HepG2 (cell line): ENCODE data around the gene TESK1. TPM values are rescaled to one million over a fixed set of nuclear protein-coding genes. Genes with fewer than 3 reads are reported as not detected.
A peak's percentile ranks its signal among the peaks of the same experiment; 100 is the strongest.

Experiments
- ARNT2 ChIP-seq: sonication (generic); formaldehyde crosslinking; IDR thresholded peaks from 2 replicates; pipeline ENCODE4 v1.8.0; 2022; ENCODE audit warnings: mild to moderate bottlenecking, low read depth, missing genetic modification reagents, moderate library complexity
- MED1 ChIP-seq: sonication (generic); formaldehyde crosslinking; IDR thresholded peaks from 2 replicates; pipeline ENCODE4 v1.4.0; 2020; ENCODE audit warnings: missing genetic modification reagents
- SIX1 ChIP-seq: sonication (generic); formaldehyde crosslinking; IDR thresholded peaks from 2 replicates; pipeline ENCODE4 v1.4.0; 2020; ENCODE audit warnings: missing genetic modification reagents, borderline replicate concordance
- THAP11 ChIP-seq: IDR thresholded peaks from 2 replicates; pipeline ENCODE4 v1.6.1; 2016; ENCODE audit warnings: missing biosample characterization, missing genetic modification reagents
- ZNF282 ChIP-seq: fragments of 450-650 bp; IDR thresholded peaks from 2 replicates; pipeline ENCODE4 v1.6.1; 2018; ENCODE audit not compliant: partially characterized antibody
- ZNF891 ChIP-seq: sonication (generic); formaldehyde crosslinking; IDR thresholded peaks from 2 replicates; pipeline ENCODE4 v1.5.0; 2020; ENCODE audit warnings: mild to moderate bottlenecking, missing genetic modification reagents
- polyA plus RNA-seq, 8 experiments: library from polyadenylated mRNA; depleted of rRNA in 3 of 8; stranded (reverse) in 7 of 8; unstranded in 1 of 8; fragments of >200 nt; fragmentation: Illumina TruSeq in 4 of 8; extraction: Trizol in 4 of 8; gene quantifications; 2 replicates each; pipeline versions ENCODE4 v1.2.1 to v1.2.3, GENCODE V29; 2011 to 2016; ENCODE audit warnings: low read depth in 4 of 8, missing spikeins in 1 of 8, mixed read lengths in 1 of 8; ENCODE audit not compliant: insufficient read depth in 1 of 8
- total RNA-seq, 5 experiments: library from RNA; depleted of rRNA; stranded (reverse); fragments of >200 nt; fragmentation: Illumina TruSeq; extraction: Trizol; gene quantifications; 2 replicates each; pipeline ENCODE4 v1.2.3, GENCODE V29; 2016; ENCODE audit warnings: low read depth in 1 of 5
- TF ChIP-seq, protein P1 (sequence below): fragments of 450-650 bp; IDR thresholded peaks from 2 replicates; pipeline ENCODE4 v1.6.1; 2017
- TF ChIP-seq, protein P2 (sequence below): sonication (generic); formaldehyde crosslinking; IDR thresholded peaks from 2 replicates; pipeline ENCODE4 v1.4.0; 2020; ENCODE audit warnings: missing genetic modification reagents, borderline replicate concordance
- TF ChIP-seq, protein P3 (sequence below): sonication (generic); formaldehyde crosslinking; IDR thresholded peaks from 2 replicates; pipeline ENCODE4 v1.8.0; 2022; ENCODE audit warnings: mild to moderate bottlenecking, missing genetic modification reagents, moderate library complexity
- TF ChIP-seq, protein P4 (sequence below): sonication (generic); formaldehyde crosslinking; IDR thresholded peaks from 2 replicates; pipeline ENCODE4 v1.4.0; 2020; ENCODE audit warnings: missing genetic modification reagents, mild to moderate bottlenecking, borderline replicate concordance
- TF ChIP-seq, protein P5 (sequence below): sonication (generic); formaldehyde crosslinking; conservative IDR thresholded peaks from 2 replicates; pipeline ENCODE4 v1.8.0; 2022; ENCODE audit warnings: low read depth, missing genetic modification reagents
- TF ChIP-seq, protein P6 (sequence below): sonication (generic); formaldehyde crosslinking; IDR thresholded peaks from 2 replicates; pipeline ENCODE4 v1.5.0; 2020; ENCODE audit warnings: missing genetic modification reagents
- TF ChIP-seq, protein P7 (sequence below): sonication (generic); formaldehyde crosslinking; IDR thresholded peaks from 2 replicates; pipeline ENCODE4 v1.8.0; 2022; ENCODE audit warnings: mild to moderate bottlenecking, missing genetic modification reagents; ENCODE audit not compliant: insufficient replicate concordance

Gene TESK1
- total and polyA plus RNA-seq, 2 of the 13 experiments (the other 11 are each of a cell fraction or from before 2014, with no cell fraction given), result 7.3 to 13.6 TPM

DNA sequence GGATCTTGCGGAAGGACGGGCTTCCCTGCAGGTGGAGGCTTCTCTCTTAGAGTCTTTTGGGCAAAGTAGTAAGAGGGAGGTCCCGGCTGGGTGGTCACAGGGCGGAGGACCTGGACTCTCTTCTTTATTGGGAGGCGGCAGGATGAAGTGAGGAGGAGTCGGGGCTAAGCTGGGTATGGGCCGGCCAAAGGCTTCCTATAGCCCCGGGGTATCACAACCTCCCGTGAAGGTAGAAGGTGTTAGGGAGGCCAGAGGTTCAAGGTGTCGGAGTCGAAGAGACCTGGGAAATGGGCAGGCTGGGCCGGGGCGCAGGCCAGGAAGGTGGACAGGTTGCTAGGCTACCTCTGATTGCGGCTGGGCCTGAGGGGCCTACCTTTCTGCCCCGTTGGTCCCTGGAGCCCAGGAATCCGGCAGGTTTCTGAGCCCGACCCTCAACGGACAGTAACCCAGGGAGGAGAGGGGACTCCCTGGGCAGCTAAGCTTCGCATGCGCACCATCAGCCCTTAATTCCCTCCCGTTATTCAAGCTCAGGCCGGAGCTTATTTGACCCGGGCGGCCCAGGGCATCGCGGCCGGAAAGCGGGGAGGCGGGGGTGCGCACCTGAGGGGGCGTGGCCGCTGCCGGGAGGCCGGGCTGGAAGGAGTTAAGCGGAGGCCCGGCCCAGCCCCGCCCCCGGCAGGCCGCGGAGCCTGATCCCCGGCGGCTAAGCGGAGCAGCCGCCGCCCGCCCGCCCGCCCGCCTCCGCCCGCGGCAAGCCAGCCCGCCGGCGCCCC lies at the start of gene TESK1 (continued):
- TF ChIP-seq, protein P1, sequence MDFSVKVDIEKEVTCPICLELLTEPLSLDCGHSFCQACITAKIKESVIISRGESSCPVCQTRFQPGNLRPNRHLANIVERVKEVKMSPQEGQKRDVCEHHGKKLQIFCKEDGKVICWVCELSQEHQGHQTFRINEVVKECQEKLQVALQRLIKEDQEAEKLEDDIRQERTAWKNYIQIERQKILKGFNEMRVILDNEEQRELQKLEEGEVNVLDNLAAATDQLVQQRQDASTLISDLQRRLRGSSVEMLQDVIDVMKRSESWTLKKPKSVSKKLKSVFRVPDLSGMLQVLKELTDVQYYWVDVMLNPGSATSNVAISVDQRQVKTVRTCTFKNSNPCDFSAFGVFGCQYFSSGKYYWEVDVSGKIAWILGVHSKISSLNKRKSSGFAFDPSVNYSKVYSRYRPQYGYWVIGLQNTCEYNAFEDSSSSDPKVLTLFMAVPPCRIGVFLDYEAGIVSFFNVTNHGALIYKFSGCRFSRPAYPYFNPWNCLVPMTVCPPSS, result no peak
- TF ChIP-seq, protein P2, sequence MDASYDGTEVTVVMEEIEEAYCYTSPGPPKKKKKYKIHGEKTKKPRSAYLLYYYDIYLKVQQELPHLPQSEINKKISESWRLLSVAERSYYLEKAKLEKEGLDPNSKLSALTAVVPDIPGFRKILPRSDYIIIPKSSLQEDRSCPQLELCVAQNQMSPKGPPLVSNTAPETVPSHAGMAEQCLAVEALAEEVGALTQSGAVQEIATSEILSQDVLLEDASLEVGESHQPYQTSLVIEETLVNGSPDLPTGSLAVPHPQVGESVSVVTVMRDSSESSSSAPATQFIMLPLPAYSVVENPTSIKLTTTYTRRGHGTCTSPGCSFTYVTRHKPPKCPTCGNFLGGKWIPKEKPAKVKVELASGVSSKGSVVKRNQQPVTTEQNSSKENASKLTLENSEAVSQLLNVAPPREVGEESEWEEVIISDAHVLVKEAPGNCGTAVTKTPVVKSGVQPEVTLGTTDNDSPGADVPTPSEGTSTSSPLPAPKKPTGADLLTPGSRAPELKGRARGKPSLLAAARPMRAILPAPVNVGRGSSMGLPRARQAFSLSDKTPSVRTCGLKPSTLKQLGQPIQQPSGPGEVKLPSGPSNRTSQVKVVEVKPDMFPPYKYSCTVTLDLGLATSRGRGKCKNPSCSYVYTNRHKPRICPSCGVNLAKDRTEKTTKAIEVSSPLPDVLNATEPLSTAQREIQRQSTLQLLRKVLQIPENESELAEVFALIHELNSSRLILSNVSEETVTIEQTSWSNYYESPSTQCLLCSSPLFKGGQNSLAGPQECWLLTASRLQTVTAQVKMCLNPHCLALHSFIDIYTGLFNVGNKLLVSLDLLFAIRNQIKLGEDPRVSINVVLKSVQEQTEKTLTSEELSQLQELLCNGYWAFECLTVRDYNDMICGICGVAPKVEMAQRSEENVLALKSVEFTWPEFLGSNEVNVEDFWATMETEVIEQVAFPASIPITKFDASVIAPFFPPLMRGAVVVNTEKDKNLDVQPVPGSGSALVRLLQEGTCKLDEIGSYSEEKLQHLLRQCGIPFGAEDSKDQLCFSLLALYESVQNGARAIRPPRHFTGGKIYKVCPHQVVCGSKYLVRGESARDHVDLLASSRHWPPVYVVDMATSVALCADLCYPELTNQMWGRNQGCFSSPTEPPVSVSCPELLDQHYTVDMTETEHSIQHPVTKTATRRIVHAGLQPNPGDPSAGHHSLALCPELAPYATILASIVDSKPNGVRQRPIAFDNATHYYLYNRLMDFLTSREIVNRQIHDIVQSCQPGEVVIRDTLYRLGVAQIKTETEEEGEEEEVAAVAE, result no peak
- TF ChIP-seq SIX1 (CRISPR knock-in tag) (no peak), MED1 (CRISPR knock-in tag) (peak; percentile 29; the same call in 1 of the 2 replicates), ARNT2 (CRISPR knock-in tag) (peak; percentile 19; the same call in 1 of the 2 replicates), ZNF282 (no peak), THAP11 (peak; percentile 38; the same call in 1 of the 2 replicates), ZNF891 (CRISPR knock-in tag) (no peak)
- TF ChIP-seq, protein P3, sequence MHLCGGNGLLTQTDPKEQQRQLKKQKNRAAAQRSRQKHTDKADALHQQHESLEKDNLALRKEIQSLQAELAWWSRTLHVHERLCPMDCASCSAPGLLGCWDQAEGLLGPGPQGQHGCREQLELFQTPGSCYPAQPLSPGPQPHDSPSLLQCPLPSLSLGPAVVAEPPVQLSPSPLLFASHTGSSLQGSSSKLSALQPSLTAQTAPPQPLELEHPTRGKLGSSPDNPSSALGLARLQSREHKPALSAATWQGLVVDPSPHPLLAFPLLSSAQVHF (CRISPR knock-in tag), result no peak
- TF ChIP-seq, protein P4, sequence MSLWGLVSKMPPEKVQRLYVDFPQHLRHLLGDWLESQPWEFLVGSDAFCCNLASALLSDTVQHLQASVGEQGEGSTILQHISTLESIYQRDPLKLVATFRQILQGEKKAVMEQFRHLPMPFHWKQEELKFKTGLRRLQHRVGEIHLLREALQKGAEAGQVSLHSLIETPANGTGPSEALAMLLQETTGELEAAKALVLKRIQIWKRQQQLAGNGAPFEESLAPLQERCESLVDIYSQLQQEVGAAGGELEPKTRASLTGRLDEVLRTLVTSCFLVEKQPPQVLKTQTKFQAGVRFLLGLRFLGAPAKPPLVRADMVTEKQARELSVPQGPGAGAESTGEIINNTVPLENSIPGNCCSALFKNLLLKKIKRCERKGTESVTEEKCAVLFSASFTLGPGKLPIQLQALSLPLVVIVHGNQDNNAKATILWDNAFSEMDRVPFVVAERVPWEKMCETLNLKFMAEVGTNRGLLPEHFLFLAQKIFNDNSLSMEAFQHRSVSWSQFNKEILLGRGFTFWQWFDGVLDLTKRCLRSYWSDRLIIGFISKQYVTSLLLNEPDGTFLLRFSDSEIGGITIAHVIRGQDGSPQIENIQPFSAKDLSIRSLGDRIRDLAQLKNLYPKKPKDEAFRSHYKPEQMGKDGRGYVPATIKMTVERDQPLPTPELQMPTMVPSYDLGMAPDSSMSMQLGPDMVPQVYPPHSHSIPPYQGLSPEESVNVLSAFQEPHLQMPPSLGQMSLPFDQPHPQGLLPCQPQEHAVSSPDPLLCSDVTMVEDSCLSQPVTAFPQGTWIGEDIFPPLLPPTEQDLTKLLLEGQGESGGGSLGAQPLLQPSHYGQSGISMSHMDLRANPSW, result no peak
- TF ChIP-seq, protein P5, sequence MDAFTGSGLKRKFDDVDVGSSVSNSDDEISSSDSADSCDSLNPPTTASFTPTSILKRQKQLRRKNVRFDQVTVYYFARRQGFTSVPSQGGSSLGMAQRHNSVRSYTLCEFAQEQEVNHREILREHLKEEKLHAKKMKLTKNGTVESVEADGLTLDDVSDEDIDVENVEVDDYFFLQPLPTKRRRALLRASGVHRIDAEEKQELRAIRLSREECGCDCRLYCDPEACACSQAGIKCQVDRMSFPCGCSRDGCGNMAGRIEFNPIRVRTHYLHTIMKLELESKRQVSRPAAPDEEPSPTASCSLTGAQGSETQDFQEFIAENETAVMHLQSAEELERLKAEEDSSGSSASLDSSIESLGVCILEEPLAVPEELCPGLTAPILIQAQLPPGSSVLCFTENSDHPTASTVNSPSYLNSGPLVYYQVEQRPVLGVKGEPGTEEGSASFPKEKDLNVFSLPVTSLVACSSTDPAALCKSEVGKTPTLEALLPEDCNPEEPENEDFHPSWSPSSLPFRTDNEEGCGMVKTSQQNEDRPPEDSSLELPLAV (CRISPR knock-in tag), result no peak
- TF ChIP-seq, protein P6, sequence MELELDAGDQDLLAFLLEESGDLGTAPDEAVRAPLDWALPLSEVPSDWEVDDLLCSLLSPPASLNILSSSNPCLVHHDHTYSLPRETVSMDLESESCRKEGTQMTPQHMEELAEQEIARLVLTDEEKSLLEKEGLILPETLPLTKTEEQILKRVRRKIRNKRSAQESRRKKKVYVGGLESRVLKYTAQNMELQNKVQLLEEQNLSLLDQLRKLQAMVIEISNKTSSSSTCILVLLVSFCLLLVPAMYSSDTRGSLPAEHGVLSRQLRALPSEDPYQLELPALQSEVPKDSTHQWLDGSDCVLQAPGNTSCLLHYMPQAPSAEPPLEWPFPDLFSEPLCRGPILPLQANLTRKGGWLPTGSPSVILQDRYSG (CRISPR knock-in tag), result 0 out of 2 replicates have a peak, but pooled peaks have one; percentile 63
- TF ChIP-seq, protein P7, sequence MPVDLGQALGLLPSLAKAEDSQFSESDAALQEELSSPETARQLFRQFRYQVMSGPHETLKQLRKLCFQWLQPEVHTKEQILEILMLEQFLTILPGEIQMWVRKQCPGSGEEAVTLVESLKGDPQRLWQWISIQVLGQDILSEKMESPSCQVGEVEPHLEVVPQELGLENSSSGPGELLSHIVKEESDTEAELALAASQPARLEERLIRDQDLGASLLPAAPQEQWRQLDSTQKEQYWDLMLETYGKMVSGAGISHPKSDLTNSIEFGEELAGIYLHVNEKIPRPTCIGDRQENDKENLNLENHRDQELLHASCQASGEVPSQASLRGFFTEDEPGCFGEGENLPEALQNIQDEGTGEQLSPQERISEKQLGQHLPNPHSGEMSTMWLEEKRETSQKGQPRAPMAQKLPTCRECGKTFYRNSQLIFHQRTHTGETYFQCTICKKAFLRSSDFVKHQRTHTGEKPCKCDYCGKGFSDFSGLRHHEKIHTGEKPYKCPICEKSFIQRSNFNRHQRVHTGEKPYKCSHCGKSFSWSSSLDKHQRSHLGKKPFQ (CRISPR knock-in tag), result no peak
